ENCODE data around the gene HS6ST3.

DNA sequence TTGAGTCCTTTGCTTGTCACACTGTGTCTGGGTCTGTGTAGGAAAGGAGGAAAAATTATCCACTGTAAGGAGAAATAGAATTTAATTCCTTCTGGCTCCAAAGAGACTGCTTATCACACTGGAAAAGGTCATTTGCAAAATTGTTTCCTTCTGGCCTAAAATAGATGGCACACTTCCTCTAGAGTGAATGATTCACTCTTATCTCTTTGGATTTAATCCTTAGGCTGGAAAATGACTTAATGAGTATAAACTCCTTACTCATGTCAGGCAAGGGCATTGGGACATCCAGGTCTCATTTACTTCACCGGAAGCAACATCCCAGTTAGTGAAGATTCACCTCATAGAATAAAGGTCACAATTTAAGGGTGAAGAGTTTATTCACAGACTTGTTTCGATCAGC lies 610.8 kb downstream of the HS6ST3 start:
- TF ChIP-seq POLR2A (IDR thresholded peaks at IDR 0.05): no peak
- TF ChIP-seq, protein P1, sequence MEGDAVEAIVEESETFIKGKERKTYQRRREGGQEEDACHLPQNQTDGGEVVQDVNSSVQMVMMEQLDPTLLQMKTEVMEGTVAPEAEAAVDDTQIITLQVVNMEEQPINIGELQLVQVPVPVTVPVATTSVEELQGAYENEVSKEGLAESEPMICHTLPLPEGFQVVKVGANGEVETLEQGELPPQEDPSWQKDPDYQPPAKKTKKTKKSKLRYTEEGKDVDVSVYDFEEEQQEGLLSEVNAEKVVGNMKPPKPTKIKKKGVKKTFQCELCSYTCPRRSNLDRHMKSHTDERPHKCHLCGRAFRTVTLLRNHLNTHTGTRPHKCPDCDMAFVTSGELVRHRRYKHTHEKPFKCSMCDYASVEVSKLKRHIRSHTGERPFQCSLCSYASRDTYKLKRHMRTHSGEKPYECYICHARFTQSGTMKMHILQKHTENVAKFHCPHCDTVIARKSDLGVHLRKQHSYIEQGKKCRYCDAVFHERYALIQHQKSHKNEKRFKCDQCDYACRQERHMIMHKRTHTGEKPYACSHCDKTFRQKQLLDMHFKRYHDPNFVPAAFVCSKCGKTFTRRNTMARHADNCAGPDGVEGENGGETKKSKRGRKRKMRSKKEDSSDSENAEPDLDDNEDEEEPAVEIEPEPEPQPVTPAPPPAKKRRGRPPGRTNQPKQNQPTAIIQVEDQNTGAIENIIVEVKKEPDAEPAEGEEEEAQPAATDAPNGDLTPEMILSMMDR (IDR thresholded peaks at IDR 0.05): no peak
- TF ChIP-seq POLR2AphosphoS5 (IDR thresholded peaks at IDR 0.05): no peak
